H1 (cell line): ENCODE data around the gene SLTM.

Experiments used
- CEBPB ChIP-seq: IDR thresholded peaks from 2 replicates; pipeline ENCODE4 v1.6.1; 2012; ENCODE audit warnings: low read depth, low read length
- EP300 ChIP-seq, 2 experiments: IDR thresholded peaks; 1 replicate in 1 of 2; 2 replicates in 1 of 2; pipeline ENCODE4 v1.6.1; 2011 to 2012; ENCODE audit warnings: low read depth in 2 of 2, low read length in 2 of 2, mild to moderate bottlenecking in 2 of 2, borderline replicate concordance in 1 of 2, inconsistent platforms in 1 of 2, moderate library complexity in 1 of 2
- POLR2A ChIP-seq, 2 experiments: IDR thresholded peaks; 1 replicate in 1 of 2; 2 replicates in 1 of 2; pipeline ENCODE4 v1.6.1; 2011; ENCODE audit warnings: low read depth in 2 of 2, low read length in 2 of 2, mild to moderate bottlenecking in 2 of 2; ENCODE audit errors: control extremely low read depth in 1 of 2
- SIX5 ChIP-seq: IDR thresholded peaks from 2 replicates; pipeline ENCODE4 v1.6.1; 2011; ENCODE audit warnings: mild to moderate bottlenecking, low read depth, low read length
- TF ChIP-seq, protein P1 (sequence below), 3 experiments: IDR thresholded peaks; 1 replicate in 2 of 3; 2 replicates in 1 of 3; pipeline versions ENCODE4 v1.5.1 to v1.6.1; 2011; ENCODE audit warnings: low read length in 3 of 3, mild to moderate bottlenecking in 3 of 3, inconsistent platforms in 2 of 3, low read depth in 1 of 3, moderate library complexity in 1 of 3; ENCODE audit not compliant: insufficient read depth in 1 of 3; ENCODE audit errors: control extremely low read depth in 1 of 3
- TF ChIP-seq, protein P2 (sequence below): IDR thresholded peaks from 2 replicates; pipeline ENCODE4 v1.6.1; 2011; ENCODE audit warnings: low read length, improper control_type of control experiment
- TF ChIP-seq, protein P3 (sequence below): IDR thresholded peaks from 2 replicates; pipeline ENCODE4 v1.6.1; 2012; ENCODE audit warnings: low read length, inconsistent platforms

DNA sequence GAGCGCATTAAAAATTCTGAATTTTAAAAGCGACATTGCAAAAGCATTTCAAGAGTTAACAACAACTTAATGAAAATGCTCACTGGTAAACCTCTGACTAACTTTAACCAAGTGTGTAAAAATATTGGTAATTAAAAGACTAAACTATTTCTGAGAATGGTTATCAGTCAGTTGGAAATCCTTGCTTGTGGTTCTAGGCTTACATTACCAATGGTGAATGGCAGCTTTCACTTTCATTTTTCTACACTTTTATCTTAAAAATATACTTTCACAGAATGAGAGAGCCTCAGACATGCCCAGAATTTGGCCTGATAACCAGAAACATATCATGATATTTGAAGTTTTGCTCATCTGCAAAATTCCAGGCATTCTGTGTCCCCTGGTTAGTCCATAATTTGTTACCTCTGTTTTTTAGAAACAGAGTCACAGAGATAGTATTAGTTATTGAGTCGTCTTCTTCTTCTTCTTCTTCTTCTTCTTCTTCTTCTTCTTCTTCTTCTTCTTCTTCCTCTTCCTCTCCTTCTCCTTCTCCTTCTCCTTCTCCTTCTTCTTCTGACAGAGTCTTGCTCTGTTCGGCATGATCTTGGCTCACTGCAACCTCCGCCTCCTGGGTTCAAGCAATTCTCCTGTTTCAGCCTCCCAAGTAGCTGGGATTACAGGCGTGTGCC, 48.5 kb upstream of the SLTM start:
- no peak for TF ChIP-seq POLR2A (IDR thresholded peaks at IDR 0.05; ENCODE audit: control extremely low read depth in 1 of 2, low read depth in 2 of 2, low read length in 2 of 2)
- TF ChIP-seq, protein P1, sequence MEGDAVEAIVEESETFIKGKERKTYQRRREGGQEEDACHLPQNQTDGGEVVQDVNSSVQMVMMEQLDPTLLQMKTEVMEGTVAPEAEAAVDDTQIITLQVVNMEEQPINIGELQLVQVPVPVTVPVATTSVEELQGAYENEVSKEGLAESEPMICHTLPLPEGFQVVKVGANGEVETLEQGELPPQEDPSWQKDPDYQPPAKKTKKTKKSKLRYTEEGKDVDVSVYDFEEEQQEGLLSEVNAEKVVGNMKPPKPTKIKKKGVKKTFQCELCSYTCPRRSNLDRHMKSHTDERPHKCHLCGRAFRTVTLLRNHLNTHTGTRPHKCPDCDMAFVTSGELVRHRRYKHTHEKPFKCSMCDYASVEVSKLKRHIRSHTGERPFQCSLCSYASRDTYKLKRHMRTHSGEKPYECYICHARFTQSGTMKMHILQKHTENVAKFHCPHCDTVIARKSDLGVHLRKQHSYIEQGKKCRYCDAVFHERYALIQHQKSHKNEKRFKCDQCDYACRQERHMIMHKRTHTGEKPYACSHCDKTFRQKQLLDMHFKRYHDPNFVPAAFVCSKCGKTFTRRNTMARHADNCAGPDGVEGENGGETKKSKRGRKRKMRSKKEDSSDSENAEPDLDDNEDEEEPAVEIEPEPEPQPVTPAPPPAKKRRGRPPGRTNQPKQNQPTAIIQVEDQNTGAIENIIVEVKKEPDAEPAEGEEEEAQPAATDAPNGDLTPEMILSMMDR (IDR thresholded peaks at IDR 0.05; ENCODE audit: control extremely low read depth in 1 of 3, insufficient read depth in 1 of 3, low read depth in 1 of 3, low read length in 3 of 3) = no peak
- TF ChIP-seq CEBPB = no peak
- TF ChIP-seq SIX5 = no peak
- TF ChIP-seq, protein P2, sequence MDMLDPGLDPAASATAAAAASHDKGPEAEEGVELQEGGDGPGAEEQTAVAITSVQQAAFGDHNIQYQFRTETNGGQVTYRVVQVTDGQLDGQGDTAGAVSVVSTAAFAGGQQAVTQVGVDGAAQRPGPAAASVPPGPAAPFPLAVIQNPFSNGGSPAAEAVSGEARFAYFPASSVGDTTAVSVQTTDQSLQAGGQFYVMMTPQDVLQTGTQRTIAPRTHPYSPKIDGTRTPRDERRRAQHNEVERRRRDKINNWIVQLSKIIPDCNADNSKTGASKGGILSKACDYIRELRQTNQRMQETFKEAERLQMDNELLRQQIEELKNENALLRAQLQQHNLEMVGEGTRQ = no peak
- TF ChIP-seq, protein P3, sequence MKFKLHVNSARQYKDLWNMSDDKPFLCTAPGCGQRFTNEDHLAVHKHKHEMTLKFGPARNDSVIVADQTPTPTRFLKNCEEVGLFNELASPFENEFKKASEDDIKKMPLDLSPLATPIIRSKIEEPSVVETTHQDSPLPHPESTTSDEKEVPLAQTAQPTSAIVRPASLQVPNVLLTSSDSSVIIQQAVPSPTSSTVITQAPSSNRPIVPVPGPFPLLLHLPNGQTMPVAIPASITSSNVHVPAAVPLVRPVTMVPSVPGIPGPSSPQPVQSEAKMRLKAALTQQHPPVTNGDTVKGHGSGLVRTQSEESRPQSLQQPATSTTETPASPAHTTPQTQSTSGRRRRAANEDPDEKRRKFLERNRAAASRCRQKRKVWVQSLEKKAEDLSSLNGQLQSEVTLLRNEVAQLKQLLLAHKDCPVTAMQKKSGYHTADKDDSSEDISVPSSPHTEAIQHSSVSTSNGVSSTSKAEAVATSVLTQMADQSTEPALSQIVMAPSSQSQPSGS = no peak
- no peak for TF ChIP-seq EP300 (IDR thresholded peaks at IDR 0.05; ENCODE audit: borderline replicate concordance in 1 of 2, low read depth in 2 of 2, low read length in 2 of 2)
